HepG2 (cell line): ENCODE results near the gene PRKACA. TPM values are rescaled to one million over a fixed set of nuclear protein-coding genes. Genes with fewer than 3 reads are reported as not detected.

ENCODE experiments used
- ATAC-seq: fragments of 200-7000 bp; cut with Tn5 transposase; 3 replicates; pipeline ENCODE4 v1.9.1; 2020; ENCODE audit warnings: mild to moderate bottlenecking, moderate library complexity
- BruUV-seq: library from RNA; stranded (reverse); fragments of 400-500 nt; replicated peaks from 2 replicates; lab custom pipeline; 2021; lab: Mats Ljungman, UMichigan
- CTCF ChIA-PET: fragments of 300-600 bp; formaldehyde crosslinking; extraction: SDS; loops from one replicate; lab custom pipeline; 2021; ENCODE audit warnings: low total read pairs, inconsistent platforms, low intra/inter-chr PET ratio; lab: Yijun Ruan, JAX
- POLR2A ChIA-PET: fragments of 350-600 bp; sonication (Branson Sonifier 250); formaldehyde crosslinking; loops from one replicate; lab custom pipeline; 2020; ENCODE audit warnings: antibody characterized with exemption, inconsistent platforms; lab: Yijun Ruan, JAX
- DNase-seq: peaks from one replicate; pipeline ENCODE4 v3.0.0-alpha.2; 2015; ENCODE audit warnings: low spot score
- FAIRE-seq: peaks from 3 replicates; lab custom pipeline; 2011; peaks lifted over from hg19 to GRCh38; lab: Jason Lieb, UNC
- H2AFZ ChIP-seq: one replicate; pipeline ENCODE4 v1.6.1; 2011; ENCODE audit warnings: low read length, inconsistent platforms
- H3K27ac ChIP-seq: fragments of 300-600 bp; 3 replicates; pipeline ENCODE4 v1.8.0; 2011; ENCODE audit warnings: mixed run types, mild to moderate bottlenecking, mixed read lengths, low read length, inconsistent platforms; ENCODE audit not compliant: insufficient read depth; ENCODE audit errors: extremely low read length
- H3K27me3 ChIP-seq, 2 experiments: fragments of 200-600 bp in 1 of 2; 2 replicates in 1 of 2; 3 replicates in 1 of 2; pipeline versions ENCODE4 v1.6.0 to v1.8.0; 2011; ENCODE audit warnings: low read length in 2 of 2, mild to moderate bottlenecking in 2 of 2, moderate library complexity in 2 of 2, inconsistent platforms in 1 of 2; ENCODE audit not compliant: insufficient read depth in 2 of 2, control insufficient read depth in 1 of 2
- H3K36me3 ChIP-seq, 2 experiments: fragments of 200-600 bp in 1 of 2; replicated peaks in 1 of 2; 2 replicates in 1 of 2; 3 replicates in 1 of 2; pipeline versions ENCODE4 v1.5.1 to v1.8.0; 2011; ENCODE audit warnings: low read length in 2 of 2, inconsistent platforms in 1 of 2; ENCODE audit not compliant: insufficient read depth in 2 of 2, control insufficient read depth in 1 of 2
- H3K4me1 ChIP-seq: 2 replicates; pipeline ENCODE4 v1.5.1; 2012; ENCODE audit warnings: low read length, inconsistent platforms; ENCODE audit not compliant: insufficient read depth
- H3K4me2 ChIP-seq: 2 replicates; pipeline ENCODE4 v1.6.0; 2011; ENCODE audit warnings: low read depth, low read length, inconsistent platforms
- H3K4me3 ChIP-seq, 3 experiments: fragments of 200-600 bp in 1 of 3; sonication (generic), shearing (Covaris generic) in 1 of 3; replicated peaks in 1 of 3; 2 replicates each; pipeline ENCODE4 v1.5.1; 2011 to 2016; ENCODE audit warnings: low read length in 3 of 3, inconsistent platforms in 2 of 3, low read depth in 2 of 3, mild to moderate bottlenecking in 2 of 3, control low read depth in 1 of 3, mixed read lengths in 1 of 3; ENCODE audit not compliant: insufficient read depth in 1 of 3
- H3K79me2 ChIP-seq: one replicate; pipeline ENCODE4 v1.6.1; 2011; ENCODE audit warnings: low read length, inconsistent platforms; ENCODE audit not compliant: insufficient read depth
- H3K9ac ChIP-seq: 2 replicates; pipeline ENCODE4 v1.6.0; 2011; ENCODE audit warnings: mild to moderate bottlenecking, low read depth, low read length, inconsistent platforms; ENCODE audit not compliant: insufficient read depth
- H3K9me3 ChIP-seq: 2 replicates; pipeline ENCODE4 v1.5.1; 2012; ENCODE audit warnings: mild to moderate bottlenecking, low read length
- H4K20me1 ChIP-seq: 2 replicates; pipeline ENCODE4 v1.6.0; 2011; ENCODE audit warnings: inconsistent platforms, mild to moderate bottlenecking, low read length, moderate library complexity; ENCODE audit not compliant: insufficient read depth
- AGO1 ChIP-seq: fragments of 200-400 bp; formaldehyde crosslinking; IDR thresholded peaks from 2 replicates; pipeline ENCODE4 v1.6.1; 2017; ENCODE audit warnings: mild to moderate bottlenecking, low read depth, low read length, moderate library complexity; ENCODE audit not compliant: poor library complexity, severe bottlenecking
- AGO2 ChIP-seq: fragments of 200-400 bp; formaldehyde crosslinking; optimal IDR thresholded peaks from 2 replicates; pipeline ENCODE3; 2017; ENCODE audit warnings: mild to moderate bottlenecking, low read depth, low read length, moderate library complexity
- MTA1 ChIP-seq: sonication (generic); formaldehyde crosslinking; IDR thresholded peaks from 2 replicates; pipeline ENCODE4 v1.4.0; 2020; ENCODE audit warnings: missing genetic modification reagents, mild to moderate bottlenecking, borderline replicate concordance
- PHF8 ChIP-seq: sonication (generic); formaldehyde crosslinking; IDR thresholded peaks from 2 replicates; pipeline ENCODE4 v1.5.0; 2020; ENCODE audit warnings: missing genetic modification reagents
- RNF219 ChIP-seq: sonication (generic); formaldehyde crosslinking; IDR thresholded peaks from 2 replicates; pipeline ENCODE4 v1.5.0; 2020; ENCODE audit warnings: mild to moderate bottlenecking, missing genetic modification reagents
- ZBTB7B ChIP-seq: sonication (generic); formaldehyde crosslinking; IDR thresholded peaks from 2 replicates; pipeline ENCODE4 v1.4.0; 2020; ENCODE audit warnings: missing genetic modification reagents
- ZNF558 ChIP-seq: sonication (generic); formaldehyde crosslinking; IDR thresholded peaks from 2 replicates; pipeline ENCODE4 v1.9.0; 2022; ENCODE audit warnings: mild to moderate bottlenecking, missing genetic modification reagents, borderline replicate concordance
- ZNF772 ChIP-seq: sonication (generic); formaldehyde crosslinking; IDR thresholded peaks from 2 replicates; pipeline ENCODE4 v1.5.0; 2020; ENCODE audit warnings: mild to moderate bottlenecking, missing genetic modification reagents
- WGBS: methylation state at CpG from one replicate; pipeline ENCODE4 v1.1.6; 2017; ENCODE audit warnings: low lambda C conversion rate; 5-methylcytosine and 5-hydroxymethylcytosine counted together
- in situ Hi-C: cut with HindIII; loops from 2 replicates; pipeline ENCODE4 v1.10.0; 2017; ENCODE audit warnings: low pct_unique_long_range_greater_than_20kb; ENCODE audit not compliant: extremely low pct_ligation_motif_present
- intact Hi-C: fragments of 100-400 bp; cut with micrococcal nuclease; formaldehyde crosslinking; loops from one replicate; pipeline ENCODE4 v1.10.0; 2022; ENCODE audit not compliant: unreplicated experiment
- polyA plus RNA-seq, 8 experiments: library from polyadenylated mRNA; depleted of rRNA in 3 of 8; stranded (reverse) in 7 of 8; unstranded in 1 of 8; fragments of >200 nt; fragmentation: Illumina TruSeq in 4 of 8; extraction: Trizol in 4 of 8; gene quantifications; 2 replicates each; pipeline versions ENCODE4 v1.2.1 to v1.2.3, GENCODE V29; 2011 to 2016; ENCODE audit warnings: low read depth in 4 of 8, missing spikeins in 1 of 8, mixed read lengths in 1 of 8; ENCODE audit not compliant: insufficient read depth in 1 of 8
- total RNA-seq, 5 experiments: library from RNA; depleted of rRNA; stranded (reverse); fragments of >200 nt; fragmentation: Illumina TruSeq; extraction: Trizol; gene quantifications; 2 replicates each; pipeline ENCODE4 v1.2.3, GENCODE V29; 2016; ENCODE audit warnings: low read depth in 1 of 5

Gene PRKACA
- total and polyA plus RNA-seq, 2 of the 13 experiments (the other 11 are each of a cell fraction or from before 2014, with no cell fraction given), result 11.0 to 18.2 TPM

- FAIRE-seq, result no peak
- Histone ChIP-seq H3K9ac (no peak overlapping the region), H2AFZ (no peak overlapping the region), H3K36me3 (no peaks in the 10 kb centered on the region)
- ATAC-seq, result no peak
- in situ Hi-C loops, result no loop called here
- no peak for TF ChIP-seq PHF8 (CRISPR knock-in tag)
- TF ChIP-seq AGO2, result peak; percentile 48
- TF ChIP-seq AGO1, result peak; percentile 50
- TF ChIP-seq, all 625 proteins: peak for 2
- BruUV-seq, result no TSS peak
- no peak for DNase-seq
- ChIA-PET POLR2A (no interaction called here), CTCF (no interaction called here)
- no peaks in the 10 kb centered on the region for H3K79me2 ChIP-seq
- no peak overlapping the region for H3K4me3 ChIP-seq
- H3K27ac ChIP-seq, result no peak overlapping the region
- no peak overlapping the region for H3K4me2 ChIP-seq
- H3K27me3 ChIP-seq, result no peaks in the 10 kb centered on the region; a peak in 1 of 5 replicates
- intact Hi-C loops, result no loop called here
- no peaks in the 10 kb centered on the region for H4K20me1 ChIP-seq
- no peaks in the 10 kb centered on the region for H3K4me1 ChIP-seq
- WGBS, result 66% methylated on average over 10 of the region's 19 CpGs
- no peaks in the 10 kb centered on the region for H3K9me3 ChIP-seq
Observed at GRCh38 chr19:14161305-14161704, 43.7 kb upstream of the PRKACA start.

- Histone ChIP-seq H2AFZ (no peak overlapping the region), H3K36me3 (no peaks in the 10 kb centered on the region), H3K9me3 (no peaks in the 10 kb centered on the region), H3K9ac (no peak overlapping the region), H3K27me3 (no peaks in the 10 kb centered on the region; a peak in 1 of 5 replicates), H3K4me2 (no peak overlapping the region), H3K4me3 (no peak overlapping the region), H3K27ac (no peak overlapping the region), H4K20me1 (no peaks in the 10 kb centered on the region), H3K79me2 (no peaks in the 10 kb centered on the region), H3K4me1 (no peaks in the 10 kb centered on the region)
- FAIRE-seq (no peak), ATAC-seq (no peak), DNase-seq (no peak)
- 54% methylated on average over 11 of the region's 25 CpGs for WGBS
- intact Hi-C loops, result no loop called here
- ChIA-PET POLR2A (no interaction called here), CTCF (no interaction called here)
- in situ Hi-C loops, result no loop called here
- no TSS peak for BruUV-seq
- no peak for TF ChIP-seq ZBTB7B (CRISPR knock-in tag)
- no peak for TF ChIP-seq ZNF772 (CRISPR knock-in tag)
- no peak for TF ChIP-seq MTA1 (CRISPR knock-in tag)
- no peak for TF ChIP-seq RNF219 (CRISPR knock-in tag)
- no peak for TF ChIP-seq ZNF558
- TF ChIP-seq AGO2, result peak; percentile 55
Observed at GRCh38 chr19:14160017-14160703, 42.6 kb upstream of the PRKACA start.
